ENCODE results near the gene BTBD9. TPM values are rescaled to one million over a fixed set of nuclear protein-coding genes. Genes with fewer than 3 reads are reported as not detected.

The BTBD9 gene
- total and polyA plus RNA-seq, 4 donors: 8.7 to 73.9 (median 28.3) TPM

DNA sequence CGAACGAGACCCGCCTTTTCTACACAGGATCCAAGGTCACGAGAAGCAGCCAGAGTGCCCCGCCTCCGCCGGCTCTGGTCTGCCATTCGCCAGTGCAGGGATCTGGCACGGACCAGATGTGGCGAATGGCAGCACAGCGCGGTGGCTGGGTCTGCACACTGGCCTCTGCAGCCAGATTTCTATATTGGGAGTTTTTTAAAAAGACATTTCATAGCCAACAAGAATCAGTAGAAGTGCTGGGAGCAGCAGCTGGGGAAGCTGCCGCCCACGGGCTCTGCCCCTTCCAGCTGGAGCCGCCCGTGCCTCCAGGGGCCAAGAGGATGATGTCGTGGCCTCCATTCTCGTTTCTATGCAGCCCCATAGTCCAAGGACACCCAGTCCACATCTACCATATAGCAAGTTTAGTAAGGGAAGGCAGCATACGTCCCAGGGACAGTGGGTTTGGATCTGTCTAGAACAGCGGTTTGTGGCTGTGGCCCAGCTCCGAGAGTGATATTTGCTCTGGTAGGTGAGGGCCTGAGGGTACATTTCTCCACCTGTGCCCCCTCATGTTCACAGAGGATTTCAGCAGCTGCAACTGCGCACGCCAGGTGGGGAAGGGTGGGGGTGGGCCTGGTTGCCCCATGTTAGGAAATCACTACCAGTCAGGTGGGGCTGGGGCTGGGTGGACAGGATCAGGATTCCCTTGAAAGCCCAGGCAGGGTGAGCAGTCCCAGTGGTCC, 486.5 kb downstream of the BTBD9 start:
- WGBS, 2 donors: 90 to 93% methylated on average over 23 of the region's 23 CpGs
- Histone ChIP-seq H3K27ac (ENCODE audit: low read depth in 1 of 2, low read length in 1 of 2) (no peak overlapping the region), H3K4me1 (ENCODE audit: control insufficient read depth in 5 of 5, insufficient read depth in 5 of 5, low read length in 5 of 5) (peaks cover 4 to 49% (median 26%) of the 10 kb centered on the region in 5 donors), H3K4me3 (no peak overlapping the region), H3K9me3 (ENCODE audit: control insufficient read depth in 4 of 4, insufficient read depth in 3 of 4, low read length in 3 of 4) (no peaks in the 10 kb centered on the region), H3K9ac (ENCODE audit: insufficient read depth in 1 of 2, low read length in 2 of 2) (no peak overlapping the region), H3K36me3 (ENCODE audit: control insufficient read depth in 4 of 4, insufficient read depth in 4 of 4, low read length in 4 of 4) (peaks cover 0 to 16% (median 6%) of the 10 kb centered on the region in 4 donors), H3K27me3 (ENCODE audit: control insufficient read depth in 3 of 3, insufficient read depth in 3 of 3, low read length in 2 of 3) (no peaks in the 10 kb centered on the region)
- DNase-seq: no peak
- ATAC-seq (ENCODE audit: insufficient read depth, low FRiP score): no peak
- TF ChIP-seq, protein P1, sequence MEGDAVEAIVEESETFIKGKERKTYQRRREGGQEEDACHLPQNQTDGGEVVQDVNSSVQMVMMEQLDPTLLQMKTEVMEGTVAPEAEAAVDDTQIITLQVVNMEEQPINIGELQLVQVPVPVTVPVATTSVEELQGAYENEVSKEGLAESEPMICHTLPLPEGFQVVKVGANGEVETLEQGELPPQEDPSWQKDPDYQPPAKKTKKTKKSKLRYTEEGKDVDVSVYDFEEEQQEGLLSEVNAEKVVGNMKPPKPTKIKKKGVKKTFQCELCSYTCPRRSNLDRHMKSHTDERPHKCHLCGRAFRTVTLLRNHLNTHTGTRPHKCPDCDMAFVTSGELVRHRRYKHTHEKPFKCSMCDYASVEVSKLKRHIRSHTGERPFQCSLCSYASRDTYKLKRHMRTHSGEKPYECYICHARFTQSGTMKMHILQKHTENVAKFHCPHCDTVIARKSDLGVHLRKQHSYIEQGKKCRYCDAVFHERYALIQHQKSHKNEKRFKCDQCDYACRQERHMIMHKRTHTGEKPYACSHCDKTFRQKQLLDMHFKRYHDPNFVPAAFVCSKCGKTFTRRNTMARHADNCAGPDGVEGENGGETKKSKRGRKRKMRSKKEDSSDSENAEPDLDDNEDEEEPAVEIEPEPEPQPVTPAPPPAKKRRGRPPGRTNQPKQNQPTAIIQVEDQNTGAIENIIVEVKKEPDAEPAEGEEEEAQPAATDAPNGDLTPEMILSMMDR (IDR thresholded peaks at IDR 0.05; ENCODE audit: control extremely low read depth, extremely low read depth): no peak

DNA sequence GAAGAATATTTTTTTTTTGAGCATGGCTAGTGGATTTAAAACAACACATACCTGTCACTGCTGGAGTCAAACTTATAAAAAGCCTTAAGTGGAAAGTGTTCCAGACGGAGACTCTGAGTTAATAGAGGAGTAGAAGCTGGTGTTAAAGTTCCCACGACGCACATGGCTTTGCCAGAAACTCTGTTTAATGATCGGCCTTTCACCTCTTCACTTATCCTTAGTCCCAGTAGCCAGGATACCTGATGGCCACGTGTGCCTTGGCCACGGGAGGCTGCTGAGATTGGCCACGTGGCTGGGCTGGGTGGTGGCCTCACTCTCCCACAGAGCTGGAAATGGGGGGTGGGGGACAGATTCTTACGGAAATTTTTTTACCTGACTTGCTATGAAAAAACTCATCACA, 487.1 kb downstream of the BTBD9 start:
- H3K9me3 ChIP-seq (ENCODE audit: control insufficient read depth in 4 of 4, insufficient read depth in 3 of 4, low read length in 3 of 4): no peaks in the 10 kb centered on the region
- ATAC-seq (ENCODE audit: insufficient read depth, low FRiP score) (no peak), DNase-seq (no peak)
- TF ChIP-seq, protein P1 (IDR thresholded peaks at IDR 0.05; ENCODE audit: control extremely low read depth, extremely low read depth): no peak
- H3K4me3 ChIP-seq: no peak overlapping the region
- peaks cover 4 to 49% (median 27%) of the 10 kb centered on the region in 5 donors for H3K4me1 ChIP-seq (ENCODE audit: control insufficient read depth in 5 of 5, insufficient read depth in 5 of 5, low read length in 5 of 5)
- WGBS, 2 donors: 95 to 97% methylated on average over 8 of the region's 8 CpGs
- H3K36me3 ChIP-seq (ENCODE audit: control insufficient read depth in 4 of 4, insufficient read depth in 4 of 4, low read length in 4 of 4): peaks cover 0 to 16% (median 6%) of the 10 kb centered on the region in 4 donors
- H3K27ac ChIP-seq (ENCODE audit: low read depth in 1 of 2, low read length in 1 of 2): no peak overlapping the region
- no peaks in the 10 kb centered on the region for H3K27me3 ChIP-seq (ENCODE audit: control insufficient read depth in 3 of 3, insufficient read depth in 3 of 3, low read length in 2 of 3)
- H3K9ac ChIP-seq (ENCODE audit: insufficient read depth in 1 of 2, low read length in 2 of 2): no peak overlapping the region

DNA sequence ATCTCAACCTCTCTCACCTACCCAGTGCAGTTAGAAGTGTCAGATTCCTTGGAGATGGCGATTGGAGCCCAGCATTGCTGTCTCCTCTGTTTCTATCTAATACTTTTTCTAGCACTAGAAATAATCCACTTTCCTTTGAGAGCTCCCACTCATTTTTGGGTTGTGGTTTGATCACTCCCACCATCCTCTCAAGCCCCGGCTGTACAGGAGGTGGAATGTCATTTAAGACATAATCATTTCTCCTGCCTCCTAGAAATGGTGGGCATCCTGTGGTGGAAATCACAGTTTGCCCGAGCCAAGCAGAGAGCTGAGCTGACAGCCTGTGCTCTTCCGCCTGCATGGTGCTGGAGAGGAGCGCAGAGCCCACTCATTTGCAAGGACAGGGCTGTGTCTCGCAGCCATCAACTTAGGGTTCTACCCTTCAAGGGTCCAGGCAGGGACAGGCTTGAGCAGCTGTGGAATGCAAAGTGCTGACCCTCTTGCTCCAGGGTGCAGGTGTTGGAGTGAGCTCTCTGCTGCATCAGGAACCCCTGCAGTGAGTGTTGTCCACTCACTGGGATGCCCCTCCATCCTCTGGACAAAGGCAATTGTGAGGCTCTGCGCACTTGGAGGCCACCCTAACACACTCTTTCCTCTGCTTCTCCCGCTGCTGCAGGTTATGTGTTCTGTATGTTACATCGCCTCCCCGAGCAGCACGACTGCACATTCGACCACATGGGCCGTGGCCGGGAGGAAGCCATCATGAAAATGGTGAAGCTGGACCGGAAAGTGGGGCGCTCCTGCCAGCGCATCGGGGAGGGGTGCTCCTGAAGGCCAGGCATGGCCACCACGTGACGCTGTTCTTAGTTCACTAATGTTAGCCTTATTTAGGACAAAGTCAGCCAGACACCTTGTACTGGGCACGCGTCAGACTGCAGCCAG, 487.9 kb downstream of the BTBD9 start:
- no peaks in the 10 kb centered on the region for H3K9me3 ChIP-seq (ENCODE audit: control insufficient read depth in 4 of 4, insufficient read depth in 3 of 4, low read length in 3 of 4)
- peaks cover 0 to 16% (median 5%) of the 10 kb centered on the region in 4 donors for H3K36me3 ChIP-seq (ENCODE audit: control insufficient read depth in 4 of 4, insufficient read depth in 4 of 4, low read length in 4 of 4)
- H3K27ac ChIP-seq (ENCODE audit: low read depth in 1 of 2, low read length in 1 of 2): no peak overlapping the region
- no peak overlapping the region for H3K9ac ChIP-seq (ENCODE audit: insufficient read depth in 1 of 2, low read length in 2 of 2)
- WGBS, 2 donors: 97 to 98% methylated on average over 22 of the region's 22 CpGs
- H3K4me3 ChIP-seq: no peak overlapping the region
- H3K27me3 ChIP-seq (ENCODE audit: control insufficient read depth in 3 of 3, insufficient read depth in 3 of 3, low read length in 2 of 3): no peaks in the 10 kb centered on the region
- ATAC-seq (ENCODE audit: insufficient read depth, low FRiP score) (no peak), DNase-seq (no peak)
- TF ChIP-seq, protein P1 (IDR thresholded peaks at IDR 0.05; ENCODE audit: control extremely low read depth, extremely low read depth): no peak
- peaks cover 4 to 51% (median 27%) of the 10 kb centered on the region in 5 donors for H3K4me1 ChIP-seq (ENCODE audit: control insufficient read depth in 5 of 5, insufficient read depth in 5 of 5, low read length in 5 of 5)
